K562 (cell line): ENCODE measurements around the gene REM2. TPM values are rescaled to one million over a fixed set of nuclear protein-coding genes. Genes with fewer than 3 reads are reported as not detected.

Experiments used
- ATAC-seq: fragments of 200-7000 bp; cut with Tn5 transposase; 3 replicates; pipeline ENCODE4 v1.9.1; 2020; ENCODE audit warnings: moderate library complexity
- BruUV-seq: library from RNA; stranded (reverse); fragments of 400-500 nt; replicated peaks from 2 replicates; lab custom pipeline; 2021; lab: Mats Ljungman, UMichigan
- CTCF ChIA-PET: fragments of 300-600 bp; formaldehyde crosslinking; extraction: SDS; loops from one replicate; lab custom pipeline; 2021; ENCODE audit warnings: low intra/inter-chr PET ratio; lab: Yijun Ruan, JAX
- POLR2A ChIA-PET: fragments of 300-600, 350-650 bp; sonication (Branson Sonifier 250); formaldehyde crosslinking; extraction: SDS; loops from one replicate; lab custom pipeline; 2021; ENCODE audit warnings: antibody characterized with exemption, inconsistent platforms; lab: Yijun Ruan, JAX
- DNase-seq, 4 experiments: peaks; one replicate each; pipeline versions ENCODE4 v3.0.0 to v3.0.0-alpha.2; 2011 to 2018; ENCODE audit warnings: low spot score in 3 of 4, mixed read lengths in 3 of 4; ENCODE audit errors: extremely low read depth in 1 of 4
- FAIRE-seq: peaks from 2 replicates; lab custom pipeline; 2011; peaks lifted over from hg19 to GRCh38; lab: Jason Lieb, UNC
- H2AFZ ChIP-seq: 2 replicates; pipeline ENCODE4 v1.6.0; 2011; ENCODE audit warnings: low read depth, low read length, control low read depth, inconsistent platforms
- H3K27ac ChIP-seq: fragments of 200-600 bp; 3 replicates; pipeline ENCODE4 v1.8.0; 2011; ENCODE audit warnings: low read depth, mild to moderate bottlenecking, control low read depth, inconsistent platforms, low read length, moderate library complexity, mixed read lengths; ENCODE audit errors: extremely low read depth
- H3K27me3 ChIP-seq, 2 experiments: fragments of 300-600 bp in 1 of 2; 2 replicates in 1 of 2; 3 replicates in 1 of 2; pipeline versions ENCODE4 v1.6.0 to v1.8.0; 2011; ENCODE audit warnings: inconsistent platforms in 2 of 2, low read length in 2 of 2, mild to moderate bottlenecking in 1 of 2, mixed read lengths in 1 of 2, moderate library complexity in 1 of 2; ENCODE audit not compliant: control insufficient read depth in 2 of 2, insufficient read depth in 2 of 2
- H3K36me3 ChIP-seq: fragments of 300-600 bp; 3 replicates; pipeline ENCODE4 v1.8.0; 2011; ENCODE audit warnings: mild to moderate bottlenecking, low read length, inconsistent platforms; ENCODE audit not compliant: control insufficient read depth, insufficient read depth
- H3K4me1 ChIP-seq, 2 experiments: fragments of 200-600 bp in 1 of 2; replicated peaks in 1 of 2; 2 replicates in 1 of 2; 3 replicates in 1 of 2; pipeline versions ENCODE4 v1.5.1 to v1.8.0; 2011; ENCODE audit warnings: inconsistent platforms in 2 of 2, low read length in 2 of 2, mild to moderate bottlenecking in 1 of 2, mixed read lengths in 1 of 2, moderate library complexity in 1 of 2; ENCODE audit not compliant: control insufficient read depth in 2 of 2, insufficient read depth in 2 of 2
- H3K4me2 ChIP-seq: 2 replicates; pipeline ENCODE4 v1.6.1; 2011; ENCODE audit warnings: low read length, control low read depth, inconsistent platforms, mixed read lengths; ENCODE audit not compliant: insufficient read depth
- H3K4me3 ChIP-seq: fragments of 200-600 bp; sonication (generic), shearing (Covaris generic); 2 replicates; pipeline ENCODE4 v1.5.1; 2016; ENCODE audit warnings: control low read depth, inconsistent platforms
- H3K79me2 ChIP-seq: fragments of 200-600 bp; 3 replicates; pipeline ENCODE4 v1.8.0; 2011; ENCODE audit warnings: low read length, inconsistent platforms; ENCODE audit not compliant: control insufficient read depth, insufficient read depth
- H3K9ac ChIP-seq, 2 experiments: 2 replicates each; pipeline versions ENCODE4 v1.6.0 to v1.6.1; 2011; ENCODE audit warnings: low read depth in 2 of 2, low read length in 2 of 2, control low read depth in 1 of 2, inconsistent platforms in 1 of 2, mild to moderate bottlenecking in 1 of 2, mixed read lengths in 1 of 2; ENCODE audit not compliant: insufficient read depth in 1 of 2
- H3K9me1 ChIP-seq: one replicate; pipeline ENCODE4 v1.6.0; 2011; ENCODE audit warnings: inconsistent platforms, mild to moderate bottlenecking, low read length, moderate library complexity; ENCODE audit not compliant: control insufficient read depth, insufficient read depth
- H3K9me3 ChIP-seq: replicated peaks from 2 replicates; pipeline ENCODE4 v1.5.1; 2011; ENCODE audit warnings: low read depth, low read length, inconsistent platforms; ENCODE audit not compliant: control insufficient read depth, insufficient read depth
- H4K20me1 ChIP-seq: replicated peaks from 2 replicates; pipeline ENCODE4 v1.6.1; 2011; ENCODE audit warnings: low read length, inconsistent platforms, mixed read lengths; ENCODE audit not compliant: control insufficient read depth, insufficient read depth
- CSDE1 ChIP-seq, 2 experiments: fragments of 450-650 bp; IDR thresholded peaks; 2 replicates each; pipeline ENCODE4 v1.6.1; 2016; ENCODE audit warnings: mild to moderate bottlenecking in 1 of 2
- ELF1 ChIP-seq: fragments of 200-800 bp; sonication (Bioruptor generic); IDR thresholded peaks from 2 replicates; pipeline ENCODE4 v1.6.1; 2016; ENCODE audit warnings: missing genetic modification characterization, missing compliant biosample characterization
- FOSL1 ChIP-seq: fragments of 200-800 bp; sonication (Bioruptor generic); conservative IDR thresholded peaks from 2 replicates; pipeline ENCODE4 v1.6.1; 2016; ENCODE audit warnings: missing genetic modification characterization, missing compliant biosample characterization
- FOXP1 ChIP-seq: sonication (generic); formaldehyde crosslinking; IDR thresholded peaks from 2 replicates; pipeline ENCODE4 v1.8.0; 2022; ENCODE audit warnings: mild to moderate bottlenecking, missing genetic modification reagents
- HNRNPH1 ChIP-seq: fragments of 200-400 bp; formaldehyde crosslinking; optimal IDR thresholded peaks from 2 replicates; pipeline ENCODE3; 2017; ENCODE audit warnings: low read depth, mild to moderate bottlenecking, low read length, moderate library complexity
- NFE2L1 ChIP-seq: fragments of 450-650 bp; IDR thresholded peaks from 2 replicates; pipeline ENCODE4 v1.6.1; 2016; ENCODE audit warnings: missing genetic modification characterization, low read depth, mild to moderate bottlenecking, missing compliant biosample characterization, moderate library complexity, borderline replicate concordance
- NFIX ChIP-seq: fragments of 250-450 bp; sonication (Bioruptor Pico); IDR thresholded peaks from 2 replicates; pipeline ENCODE4 v1.4.0; 2020; ENCODE audit warnings: low read depth, mild to moderate bottlenecking, moderate library complexity
- NR0B1 ChIP-seq: fragments of 450-650 bp; IDR thresholded peaks from one replicate; pipeline ENCODE4 v1.6.1; 2018; ENCODE audit warnings: mild to moderate bottlenecking, moderate library complexity; ENCODE audit not compliant: partially characterized antibody
- SMAD3 ChIP-seq: fragments of 450-650 bp; formaldehyde crosslinking; conservative IDR thresholded peaks from 2 replicates; pipeline ENCODE4 v1.4.0; 2020; ENCODE audit warnings: mild to moderate bottlenecking
- SNIP1 ChIP-seq: fragments of 450-650 bp; IDR thresholded peaks from 2 replicates; pipeline ENCODE4 v1.7.1; 2017; ENCODE audit warnings: low read depth, mild to moderate bottlenecking
- SRSF7 ChIP-seq: fragments of 200-400 bp; formaldehyde crosslinking; optimal IDR thresholded peaks from 2 replicates; pipeline ENCODE3; 2017; ENCODE audit warnings: mild to moderate bottlenecking, low read depth, low read length
- SUPT5H ChIP-seq: fragments of 450-650 bp; IDR thresholded peaks from 2 replicates; pipeline ENCODE4 v1.6.1; 2016
- THAP7 ChIP-seq: fragments of 250-450 bp; sonication (Bioruptor Pico); IDR thresholded peaks from 2 replicates; pipeline ENCODE4 v1.5.0; 2021
- TRIM25 ChIP-seq: fragments of 450-650 bp; IDR thresholded peaks from 2 replicates; pipeline ENCODE4 v1.7.0; 2016; ENCODE audit warnings: borderline replicate concordance
- ZNF133 ChIP-seq: fragments of 250-450 bp; sonication (Bioruptor Pico); IDR thresholded peaks from 2 replicates; pipeline ENCODE4 v1.4.0; 2020; ENCODE audit warnings: mild to moderate bottlenecking
- ZNF24 ChIP-seq: fragments of 450-650 bp; IDR thresholded peaks from 2 replicates; pipeline ENCODE4 v1.6.1; 2016
- ZNF75A ChIP-seq: fragments of 450-650 bp; formaldehyde crosslinking; IDR thresholded peaks from 2 replicates; pipeline ENCODE4 v1.4.0; 2020; ENCODE audit warnings: mild to moderate bottlenecking
- WGBS: fragments of 100-300 bp; shearing (Covaris generic); methylation state at CpG from one replicate; pipeline ENCODE4 v1.1.6; 2016; ENCODE audit warnings: low coverage, mixed read lengths; ENCODE audit not compliant: insufficient coverage; ENCODE audit errors: missing lambda C conversion rate; 5-methylcytosine and 5-hydroxymethylcytosine counted together
- in situ Hi-C: fragments of 300-500 bp; cut with MboI; formaldehyde crosslinking; loops from 4 replicates; pipeline ENCODE4 v1.15.0; 2018; ENCODE audit warnings: inconsistent platforms, mixed read lengths
- intact Hi-C: fragments of 100-400 bp; cut with micrococcal nuclease; formaldehyde crosslinking; loops from 2 replicates; pipeline ENCODE4 v1.14.2; 2022
- polyA plus RNA-seq, 8 experiments: library from polyadenylated mRNA; depleted of rRNA in 4 of 8; stranded (reverse) in 5 of 8; unstranded in 3 of 8; fragments of >200 nt; fragmentation: Nextera tagmentation in 2 of 8; fragmentation: Illumina TruSeq in 1 of 8; extraction: Ambion mirVana in 2 of 8; extraction: Trizol in 1 of 8; gene quantifications; 2 replicates each; pipeline versions ENCODE4 v1.2.1 to v1.2.3, GENCODE V29; 2011 to 2014; ENCODE audit warnings: inconsistent platforms in 1 of 8, missing spikeins in 1 of 8
- total RNA-seq, 7 experiments: library from RNA; depleted of rRNA in 6 of 7; stranded (reverse); fragments of >200 nt in 6 of 7; fragmentation: Illumina TruSeq in 2 of 7; extraction: Trizol in 2 of 7; gene quantifications; 2 replicates each; pipeline versions ENCODE4 v1.2.1 to v1.2.3, GENCODE V29; 2011 to 2021; ENCODE audit warnings: low replicate concordance in 1 of 7

The REM2 gene
- total and polyA plus RNA-seq, 9 of the 15 experiments (the other 6 are each of a cell fraction or from before 2014, with no cell fraction given) = 0.18 to 1.0 (median 0.38) TPM

GRCh38 chr14:22929104-22929960 lies 46.3 kb downstream of the REM2 start, which contains the start of gene PRMT5 (continued):
- TF ChIP-seq TRIM25 = no peak
- no peak for TF ChIP-seq NFE2L1
- peak; percentile 99 for TF ChIP-seq SUPT5H

GRCh38 chr14:22929961-22930364 lies 46.9 kb downstream of the REM2 start:
- H3K9me3 ChIP-seq = no peaks in the 10 kb centered on the region
- 0% methylated on average over 2 of the region's 2 CpGs for WGBS
- ATAC-seq (no peak), FAIRE-seq (no peak), DNase-seq (no peak)
- H2AFZ ChIP-seq = peak overlapping the region; percentile 92
- peaks cover 33% of the 10 kb centered on the region for H3K36me3 ChIP-seq
- H3K27me3 ChIP-seq = no peaks in the 10 kb centered on the region
- BruUV-seq = no TSS peak
- peak overlapping the region; percentile 80 for H3K4me3 ChIP-seq
- peaks cover 5 to 14% of the 10 kb centered on the region in 2 experiments; a peak in 3 of 5 replicates for H3K4me1 ChIP-seq
- intact Hi-C loops (loop anchor here (1.0 to 2.0 kb wide), 4 partner anchors 27 to 128 kb away; partner anchors contain the start of gene HAUS4), in situ Hi-C loops (loop anchor here (5.0 kb wide), 1 partner anchor 52 kb away; the partner anchor contains the start of gene AJUBA)
- peak overlapping the region; percentile 93 for H3K4me2 ChIP-seq
- H3K27ac ChIP-seq = peak overlapping the region; percentile 76
- H4K20me1 ChIP-seq = no peaks in the 10 kb centered on the region
- H3K9ac ChIP-seq = peak overlapping the region; percentile 77 to 86; a peak in 3 of 4 replicates
- no peaks in the 10 kb centered on the region for H3K9me1 ChIP-seq
- CTCF ChIA-PET = interaction anchor here (1.3 to 2.8 kb wide), 2 partner anchors 54 to 128 kb away, joined by 6 to 21 read pairs; partner anchors contain the start of gene AJUBA
- POLR2A ChIA-PET = interaction anchor here (0.7 to 6.2 kb wide), 18 partner anchors 8 to 391 kb away, joined by 3 to 62 read pairs (median 5); partner anchors contain the start of genes ACIN1, AJUBA, CDH24 and HAUS4
- peaks cover 36% of the 10 kb centered on the region for H3K79me2 ChIP-seq
- TF ChIP-seq SRSF7 = no peak
- no peak for TF ChIP-seq SMAD3 (CRISPR knock-in tag)
- TF ChIP-seq THAP7 (CRISPR knock-in tag) = no peak
- no peak for TF ChIP-seq ZNF24
- no peak for TF ChIP-seq SNIP1
- TF ChIP-seq FOXP1 (CRISPR knock-in tag) = 0 out of 2 replicates have a peak, but pooled peaks have one; percentile 3
- TF ChIP-seq ZNF75A (CRISPR knock-in tag) = no peak
- TF ChIP-seq CSDE1 (IDR thresholded peaks at IDR 0.05) = no peak
- TF ChIP-seq NFIX (CRISPR knock-in tag) = no peak
- no peak for TF ChIP-seq ZNF133 (CRISPR knock-in tag)
- TF ChIP-seq HNRNPH1 = no peak
- TF ChIP-seq FOSL1 (tag) = 0 out of 2 replicates have a peak, but pooled peaks have one; percentile 44
- peak; percentile 68 for TF ChIP-seq ELF1 (tag)
- TF ChIP-seq NR0B1 = no peak
